Choroid plexus epithelial cell (primary cell): ENCODE data around the gene FOCAD.

Experiments
- DNase-seq: peaks from one replicate; pipeline ENCODE4 v3.0.0-alpha.2; 2010; ENCODE audit warnings: low read depth
- H3K4me3 ChIP-seq: 2 replicates; pipeline ENCODE4 v1.5.1; 2011; ENCODE audit warnings: low read depth, mild to moderate bottlenecking, control low read depth, low read length, moderate library complexity
- TF ChIP-seq, protein P1 (sequence below): conservative IDR thresholded peaks from 2 replicates; pipeline ENCODE4 v1.5.1; 2011; ENCODE audit warnings: low read depth, mild to moderate bottlenecking, control low read depth, inconsistent platforms, low read length, moderate library complexity

Gene FOCAD

DNA sequence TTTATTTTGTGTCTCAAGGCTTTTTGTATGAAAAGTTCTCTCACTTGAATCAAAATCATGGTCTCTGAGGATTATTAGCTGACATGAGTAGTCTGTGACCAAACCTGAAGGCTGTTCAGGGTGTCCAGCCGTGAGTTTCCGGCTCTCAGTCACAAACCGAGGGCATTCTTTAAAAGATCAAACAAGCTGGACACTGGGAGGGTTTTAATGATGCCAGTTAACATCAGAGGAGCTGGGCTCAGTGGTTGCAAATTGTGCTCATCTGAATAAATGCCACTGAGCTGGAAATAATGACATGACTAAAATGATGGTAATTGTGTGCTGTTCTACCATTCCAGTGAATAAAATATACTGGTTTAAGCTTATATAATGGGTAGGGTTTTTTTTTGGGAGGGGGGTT lies 153.1 kb downstream of the FOCAD start:
- H3K4me3 ChIP-seq, result no peak overlapping the region
- TF ChIP-seq, protein P1, sequence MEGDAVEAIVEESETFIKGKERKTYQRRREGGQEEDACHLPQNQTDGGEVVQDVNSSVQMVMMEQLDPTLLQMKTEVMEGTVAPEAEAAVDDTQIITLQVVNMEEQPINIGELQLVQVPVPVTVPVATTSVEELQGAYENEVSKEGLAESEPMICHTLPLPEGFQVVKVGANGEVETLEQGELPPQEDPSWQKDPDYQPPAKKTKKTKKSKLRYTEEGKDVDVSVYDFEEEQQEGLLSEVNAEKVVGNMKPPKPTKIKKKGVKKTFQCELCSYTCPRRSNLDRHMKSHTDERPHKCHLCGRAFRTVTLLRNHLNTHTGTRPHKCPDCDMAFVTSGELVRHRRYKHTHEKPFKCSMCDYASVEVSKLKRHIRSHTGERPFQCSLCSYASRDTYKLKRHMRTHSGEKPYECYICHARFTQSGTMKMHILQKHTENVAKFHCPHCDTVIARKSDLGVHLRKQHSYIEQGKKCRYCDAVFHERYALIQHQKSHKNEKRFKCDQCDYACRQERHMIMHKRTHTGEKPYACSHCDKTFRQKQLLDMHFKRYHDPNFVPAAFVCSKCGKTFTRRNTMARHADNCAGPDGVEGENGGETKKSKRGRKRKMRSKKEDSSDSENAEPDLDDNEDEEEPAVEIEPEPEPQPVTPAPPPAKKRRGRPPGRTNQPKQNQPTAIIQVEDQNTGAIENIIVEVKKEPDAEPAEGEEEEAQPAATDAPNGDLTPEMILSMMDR, result no peak
- no peak for DNase-seq

DNA sequence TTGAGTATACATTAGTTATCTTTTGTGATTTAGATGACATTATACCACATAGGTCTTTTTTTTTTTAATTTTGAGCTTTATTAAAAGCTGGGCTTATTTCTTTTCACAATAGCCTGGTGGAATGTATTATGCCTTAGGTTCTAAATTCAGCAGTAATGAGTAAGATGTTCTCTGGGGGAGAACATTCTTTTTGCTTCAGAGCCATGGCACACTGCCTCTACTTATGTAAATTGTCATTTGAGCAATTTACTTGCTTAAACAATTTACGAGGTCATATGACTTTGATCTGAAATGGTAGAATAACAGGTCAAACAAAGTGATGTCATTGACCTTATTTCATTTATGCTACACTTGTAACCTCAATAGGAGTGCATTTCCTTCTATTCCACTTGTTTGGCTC lies 154.2 kb downstream of the FOCAD start:
- H3K4me3 ChIP-seq, result no peak overlapping the region

DNA sequence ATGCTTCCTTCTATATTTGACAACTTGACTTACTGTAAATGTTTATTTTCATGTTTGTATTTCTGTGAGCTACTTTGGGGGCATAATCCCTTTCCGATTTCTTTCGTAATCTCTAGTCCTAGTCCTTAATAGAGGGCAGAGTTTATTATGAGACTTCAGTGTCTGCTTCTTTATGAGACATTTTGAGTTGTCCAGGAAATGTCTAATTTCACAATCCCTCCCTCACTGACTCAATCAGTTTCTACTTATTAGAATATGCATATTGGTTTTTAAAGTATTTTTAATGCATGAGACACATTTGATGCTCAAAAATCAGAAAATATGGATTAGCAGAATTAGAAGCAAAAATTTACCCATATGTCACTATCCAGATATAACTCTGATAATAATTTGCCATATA lies 160.9 kb downstream of the FOCAD start:
- DNase-seq, result peak; percentile 40
- H3K4me3 ChIP-seq, result no peak overlapping the region
- TF ChIP-seq, protein P1, result no peak

More for the DNA sequence above, 154.2 kb downstream of the FOCAD start:
- TF ChIP-seq, protein P1, result no peak
- peak; percentile 74 for DNase-seq

DNA sequence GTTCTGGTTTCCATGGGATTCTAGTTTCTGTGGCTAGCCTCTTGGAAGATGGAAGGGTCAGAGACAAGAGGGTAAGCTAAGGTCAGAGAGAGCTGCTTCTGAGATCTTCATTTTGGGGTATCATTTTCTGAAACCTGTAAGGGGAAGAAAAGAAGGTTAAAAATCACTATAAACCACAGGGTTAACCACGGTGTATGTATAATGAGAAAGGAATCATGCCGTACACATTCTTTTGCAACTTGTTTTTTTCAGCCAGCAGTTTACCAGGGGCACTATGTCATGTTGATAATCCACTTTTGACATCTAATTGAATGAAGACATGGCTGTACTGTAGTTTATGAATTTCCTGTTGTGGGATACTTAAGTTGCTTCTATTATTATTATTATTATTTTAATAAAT lies 164.4 kb downstream of the FOCAD start:
- peak; percentile 56 for DNase-seq

DNA sequence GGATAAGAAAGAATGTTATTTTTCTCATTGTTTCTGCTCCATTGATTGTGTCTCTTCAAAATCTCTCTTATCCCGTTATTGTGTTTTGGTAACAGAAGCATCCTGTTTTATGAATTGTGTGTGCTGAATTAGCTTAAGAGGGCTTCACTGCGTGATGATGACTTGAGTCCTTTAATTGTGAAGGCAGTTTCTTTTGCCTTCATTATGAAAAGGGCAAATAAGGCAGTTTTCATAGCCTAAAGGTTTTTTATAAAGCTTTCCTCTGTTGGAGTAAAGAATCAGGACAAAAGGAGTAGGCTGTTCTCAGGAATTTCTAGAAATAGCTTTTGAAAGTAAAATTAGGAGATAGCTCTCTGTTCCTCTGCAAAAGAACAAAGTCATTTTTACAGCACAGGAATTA lies 169.8 kb downstream of the FOCAD start:
- no peak for DNase-seq
- TF ChIP-seq, protein P1, result no peak
- H3K4me3 ChIP-seq, result no peak overlapping the region

More for the DNA sequence above, 164.4 kb downstream of the FOCAD start:
- TF ChIP-seq, protein P1, result no peak
- no peak overlapping the region for H3K4me3 ChIP-seq

DNA sequence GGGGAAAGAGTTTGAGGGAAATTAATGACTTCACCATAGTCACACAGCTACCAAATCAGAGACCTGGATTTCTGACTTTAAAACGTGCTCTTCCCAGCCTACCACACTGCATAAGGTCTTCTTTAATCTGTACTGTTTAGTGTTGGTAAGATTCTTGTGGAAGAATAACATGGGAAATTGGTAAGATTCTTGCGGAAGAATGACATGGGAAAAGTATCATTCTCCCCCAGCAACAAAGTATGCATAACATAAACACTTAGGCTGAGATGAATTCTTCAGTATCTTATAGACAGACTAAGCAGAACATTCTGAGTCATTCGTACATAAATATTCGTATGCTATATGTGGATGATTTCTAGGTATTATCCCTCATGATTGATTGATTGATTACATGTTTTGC lies 170.4 kb downstream of the FOCAD start:
- no peak overlapping the region for H3K4me3 ChIP-seq
- TF ChIP-seq, protein P1, result no peak
- DNase-seq, result peak; percentile 91

DNA sequence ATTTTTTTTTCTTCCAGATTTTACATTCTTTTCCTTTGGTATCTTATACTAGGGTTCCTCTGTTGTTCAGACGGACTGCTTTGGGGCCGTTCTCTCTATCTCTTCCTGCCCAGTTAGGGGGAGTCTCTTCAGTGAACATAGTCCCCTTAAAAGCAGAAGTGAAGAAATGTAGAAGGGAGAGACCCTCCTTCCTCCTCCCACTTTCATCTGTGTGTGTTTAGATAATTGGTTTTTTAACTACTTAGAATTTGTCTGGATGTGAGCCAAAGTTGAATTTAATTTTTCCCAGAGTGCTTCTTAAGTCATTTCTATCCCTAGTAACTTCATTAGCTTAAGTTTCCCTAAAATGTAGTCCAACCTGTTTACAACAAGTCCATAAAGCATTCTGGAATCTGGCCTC lies 179.9 kb downstream of the FOCAD start:
- TF ChIP-seq, protein P1, result no peak
- no peak for DNase-seq
- no peak overlapping the region for H3K4me3 ChIP-seq
